Head of caudate nucleus (tissue), 42 donors: Measurements from ENCODE around the gene ADIPOR2.

ENCODE experiments used
- DNase-seq, 42 donors: peaks; one replicate each; pipeline versions ENCODE4 v3.0.0 to v3.0.0-alpha.2; 2020 to 2021; ENCODE audit warnings: mixed read lengths in 7 of 42
- intact Hi-C: fragments of 100-400 bp; cut with DNase I; formaldehyde crosslinking; loops from one replicate; pipeline ENCODE4 v1.15.0; 2022

ADIPOR2 gene

GRCh38 chr12:1801303-1801975 lies 110.6 kb downstream of the ADIPOR2 start:
- intact Hi-C loops, result no loop called here
- peak in 11 of 42 donors; percentile 1 to 34 (median 14) for DNase-seq

GRCh38 chr12:1803736-1804135 lies 112.9 kb downstream of the ADIPOR2 start:
- intact Hi-C loops, result no loop called here
- peak in 5 of 42 donors; percentile 6 to 40 (median 15) for DNase-seq

- peak; percentile 85 to 96 (median 93) for DNase-seq
- intact Hi-C loops, result no loop called here
Measured at GRCh38 chr12:1804545-1805332, 113.9 kb downstream of the ADIPOR2 start.

- intact Hi-C loops, result no loop called here
- peak in 5 of 42 donors; percentile 6 to 26 (median 16) for DNase-seq
Measured at GRCh38 chr12:1805441-1806081, 114.7 kb downstream of the ADIPOR2 start.

- intact Hi-C loops, result no loop called here
Measured at GRCh38 chr12:1806301-1807086, 115.6 kb downstream of the ADIPOR2 start.

GRCh38 chr12:1807087-1807860 lies 116.4 kb downstream of the ADIPOR2 start:
- intact Hi-C loops, result no loop called here
- peak in 7 of 42 donors; percentile 2 to 28 (median 13) for DNase-seq

More at GRCh38 chr12:1806301-1807086, 115.6 kb downstream of the ADIPOR2 start:
- DNase-seq, result peak in 5 of 42 donors; percentile 3 to 16 (median 10)

- peak in 5 of 42 donors; percentile 4 to 28 (median 14) for DNase-seq
- intact Hi-C loops, result no loop called here
Measured at GRCh38 chr12:1808036-1808797, 117.3 kb downstream of the ADIPOR2 start.

- peak in 5 of 42 donors; percentile 1 to 28 (median 12) for DNase-seq
- intact Hi-C loops, result no loop called here
Measured at GRCh38 chr12:1808798-1809480, 118.1 kb downstream of the ADIPOR2 start.

GRCh38 chr12:1809591-1810190 lies 118.8 kb downstream of the ADIPOR2 start:
- DNase-seq, result peak in 3 of 42 donors; percentile 1 to 26 (median 8)
- intact Hi-C loops, result no loop called here

GRCh38 chr12:1810201-1810930 lies 119.5 kb downstream of the ADIPOR2 start:
- intact Hi-C loops, result no loop called here
- DNase-seq, result no peak

- intact Hi-C loops, result no loop called here
- no peak for DNase-seq
Measured at GRCh38 chr12:1810931-1811280, 120.0 kb downstream of the ADIPOR2 start.

- intact Hi-C loops, result no loop called here
- no peak for DNase-seq
Measured at GRCh38 chr12:1811281-1811947, 120.5 kb downstream of the ADIPOR2 start.

GRCh38 chr12:1811948-1812291 lies 121.0 kb downstream of the ADIPOR2 start:
- no peak for DNase-seq
- intact Hi-C loops, result no loop called here

GRCh38 chr12:1812650-1813302 lies 121.9 kb downstream of the ADIPOR2 start:
- intact Hi-C loops, result no loop called here
- DNase-seq, result peak in 3 of 42 donors; percentile 38 to 64 (median 64)

GRCh38 chr12:1814266-1814665 lies 123.4 kb downstream of the ADIPOR2 start:
- no peak for DNase-seq
- intact Hi-C loops, result no loop called here
